HG02798 (cell line): ENCODE measurements around the gene TBR1.

Experiments used
- ATAC-seq: cut with Tn5 transposase; IDR thresholded peaks from one replicate; pipeline ENCODE4 v1.9.1; 2021; ENCODE audit warnings: mild to moderate bottlenecking; ENCODE audit not compliant: unreplicated experiment, poor library complexity

The TBR1 gene

DNA sequence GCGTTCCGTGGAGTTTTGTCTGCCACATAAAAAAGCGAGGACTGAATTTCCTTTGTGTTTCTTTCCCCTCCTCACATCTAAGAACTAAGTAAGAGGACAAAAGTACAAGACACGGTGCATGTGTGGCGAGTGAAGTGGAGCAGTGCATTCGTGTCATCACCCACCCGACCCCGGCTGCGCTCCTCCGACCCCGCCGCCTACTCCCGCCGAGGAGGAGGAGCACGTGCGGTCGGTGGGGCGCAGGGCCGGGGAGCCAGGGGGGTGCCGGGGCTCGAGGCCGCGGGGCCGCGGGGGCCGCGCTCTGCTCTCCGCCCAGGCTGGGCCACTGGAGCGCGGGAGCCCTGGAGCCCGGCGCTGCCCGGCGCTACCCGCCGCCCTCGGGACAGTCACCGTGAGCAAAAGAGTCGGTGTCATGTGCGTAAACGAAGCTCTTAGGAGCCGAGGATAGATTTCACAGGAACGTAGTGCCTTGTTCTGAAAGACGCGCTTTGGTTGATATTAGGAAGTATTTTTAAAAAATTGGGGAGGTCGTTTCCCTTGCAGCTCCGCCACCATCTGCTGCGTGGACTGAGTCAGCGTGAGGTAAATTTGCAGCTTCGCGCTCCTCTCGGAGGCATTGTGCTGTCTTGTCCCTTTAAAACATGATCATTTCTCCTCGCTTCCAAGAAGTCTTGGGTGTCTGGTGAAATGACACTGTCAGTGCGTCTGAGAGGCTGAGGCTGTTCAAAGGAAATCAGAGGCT is 11.0 kb downstream of the TBR1 start:
- no peak for ATAC-seq

- ATAC-seq = no peak
These were observed 11.8 kb downstream of the TBR1 start for GRCh38 chr2:161427664-161428587.

GRCh38 chr2:161430386-161430785 is 14.3 kb downstream of the TBR1 start:
- ATAC-seq = no peak

DNA sequence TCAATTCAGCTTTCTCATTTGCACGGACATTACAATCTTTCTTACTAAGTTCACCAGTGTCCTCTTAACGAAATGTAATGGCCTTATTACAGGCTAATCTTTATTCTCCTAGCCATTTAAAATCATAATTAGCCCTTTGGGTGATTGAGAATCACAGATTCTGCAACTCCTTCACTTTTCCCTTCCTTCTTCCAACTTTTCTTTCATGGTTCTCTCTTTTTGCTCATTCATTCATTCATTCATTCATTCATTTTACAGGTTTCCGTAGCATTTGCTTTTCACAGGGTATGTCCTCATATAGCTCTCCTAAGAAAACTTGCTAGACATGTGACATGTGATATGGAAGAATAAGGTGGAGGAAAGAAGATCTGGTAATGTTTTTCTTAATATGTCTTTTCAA is 16.0 kb downstream of the TBR1 start:
- ATAC-seq = no peak

DNA sequence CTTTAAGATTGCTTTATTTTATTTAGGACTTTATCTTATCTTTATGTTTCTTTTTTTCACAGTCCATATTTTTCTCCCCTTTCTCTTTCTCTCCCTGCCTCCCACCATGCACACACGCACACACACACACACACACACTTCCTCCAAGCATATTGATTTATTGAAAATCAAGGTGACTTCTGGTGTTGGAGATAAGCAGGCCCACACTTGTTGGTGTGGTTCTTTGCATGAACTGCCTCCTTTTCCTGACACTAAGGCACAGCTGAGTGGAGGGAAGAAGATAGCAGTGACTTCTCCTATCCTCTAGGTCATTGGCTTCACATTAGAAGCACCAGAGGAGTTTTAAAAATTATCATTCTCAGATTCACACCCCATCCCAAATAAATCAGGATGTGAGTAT is 18.0 kb downstream of the TBR1 start:
- ATAC-seq = no peak

DNA sequence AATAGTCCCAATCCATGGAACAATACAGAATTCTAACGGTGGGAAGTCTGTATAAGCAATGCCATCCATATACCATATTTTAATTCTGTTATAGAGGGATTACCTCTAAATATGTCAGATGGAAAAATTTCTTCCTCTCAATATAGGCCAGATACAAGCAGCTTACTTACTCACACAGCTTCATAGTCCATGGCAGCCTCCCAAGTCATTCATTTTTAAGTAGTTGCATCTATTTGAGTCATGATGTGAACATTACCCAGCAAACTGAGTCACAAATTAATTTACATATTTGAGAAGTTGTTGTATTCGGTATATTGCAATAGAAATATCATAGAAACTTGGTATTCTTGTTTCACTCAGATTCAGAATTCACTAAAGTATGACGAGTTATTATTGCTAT is 20.3 kb downstream of the TBR1 start:
- no peak for ATAC-seq

DNA sequence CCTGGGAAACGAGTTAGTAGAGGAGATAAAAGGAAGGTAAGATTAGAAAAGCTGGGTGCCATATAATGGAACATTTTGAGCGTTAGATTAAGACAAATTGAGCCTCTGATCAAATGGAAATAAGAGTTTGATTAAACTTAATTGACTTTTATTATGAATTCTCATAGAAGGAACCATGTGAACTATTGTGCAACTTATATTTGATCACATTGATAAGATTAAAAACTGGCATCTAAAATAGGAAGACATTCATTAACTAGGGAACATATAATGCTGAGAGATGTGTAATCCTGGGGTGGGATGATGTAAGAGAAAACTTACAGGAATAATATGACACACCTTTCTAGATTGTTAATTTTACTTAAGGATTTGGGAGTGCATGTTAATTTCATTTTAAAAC is 22.5 kb downstream of the TBR1 start:
- ATAC-seq = no peak

GRCh38 chr2:161445097-161445496 is 29.0 kb downstream of the TBR1 start:
- ATAC-seq = no peak

DNA sequence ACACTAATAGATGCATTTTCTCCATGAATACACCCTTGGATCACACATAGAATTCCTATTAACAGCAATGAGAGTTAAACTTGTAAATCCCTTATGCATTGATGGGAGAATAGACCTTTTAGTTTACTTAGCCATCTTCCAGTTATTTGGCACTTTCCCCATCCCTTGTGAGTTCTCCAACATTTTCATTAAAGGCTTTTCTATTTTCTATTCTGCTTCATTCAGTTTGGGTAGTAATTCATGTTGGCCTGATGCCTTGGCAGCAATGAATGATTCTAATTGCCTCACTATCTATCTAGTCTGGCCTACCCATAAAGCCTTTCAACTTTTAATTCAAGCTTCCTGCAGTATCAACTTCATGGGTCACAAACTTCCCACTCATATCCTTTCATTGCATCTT is 32.3 kb downstream of the TBR1 start:
- ATAC-seq = no peak

DNA sequence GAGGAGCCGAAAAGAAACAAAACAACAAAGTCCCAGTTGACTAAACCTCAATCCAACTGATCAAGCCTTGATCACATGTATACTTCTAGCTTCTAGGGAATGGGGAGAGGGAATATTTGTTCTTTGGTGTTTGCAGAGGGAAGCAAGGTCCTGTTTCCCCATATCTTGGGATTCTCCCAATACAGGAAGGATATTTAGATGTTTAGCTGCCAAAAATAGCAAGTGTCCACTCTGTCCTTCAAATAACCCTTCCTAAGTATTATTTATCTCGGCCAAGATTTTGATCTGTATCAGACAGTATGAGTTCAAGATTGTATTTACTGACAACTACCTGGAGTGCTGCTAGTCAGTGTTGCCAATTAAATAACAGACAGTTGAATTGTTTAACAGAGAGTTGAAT is 55.5 kb downstream of the TBR1 start:
- no peak for ATAC-seq

DNA sequence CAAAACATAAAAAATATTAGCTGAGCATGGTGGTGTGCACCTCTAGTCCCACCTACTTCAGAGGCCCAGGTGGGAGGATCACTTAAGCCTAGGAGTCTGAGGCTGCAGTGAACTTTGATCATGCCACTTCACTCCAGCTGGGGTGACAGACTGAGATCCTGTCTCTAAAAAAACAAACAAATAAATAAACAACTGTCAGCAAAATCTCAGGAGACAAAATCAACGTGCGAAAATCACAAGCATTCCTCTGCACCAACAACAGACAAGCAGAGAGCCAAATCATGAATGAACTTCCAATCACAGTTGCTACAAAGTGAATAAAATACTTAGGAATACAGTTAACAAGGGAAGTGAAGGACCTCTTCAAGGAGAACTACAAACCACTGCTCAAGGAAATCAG is 58.8 kb downstream of the TBR1 start:
- no peak for ATAC-seq
